Measurements from ENCODE around the gene GTSF1L.
A peak's percentile ranks its signal among the peaks of the same experiment; 100 is the strongest.
"Not testable (repeated sequence)": the region's sequence is repeated elsewhere in the genome, so short reads cannot be mapped to it uniquely, and the experiment has no call there.

Gene GTSF1L

GRCh38 chr20:43765916-43766315 is 39.1 kb upstream of the GTSF1L start:
- TF ChIP-seq CTCF (IDR thresholded peaks at IDR 0.05; ENCODE audit: extremely low read depth, missing control alignments): no peak
- DNase-seq (ENCODE audit: low spot score): no peak

- no peak for DNase-seq (ENCODE audit: low spot score)
- no peak for TF ChIP-seq CTCF (IDR thresholded peaks at IDR 0.05; ENCODE audit: extremely low read depth, missing control alignments)
Measured at GRCh38 chr20:43762911-43763310, 36.1 kb upstream of the GTSF1L start.

- no peak for DNase-seq (ENCODE audit: low spot score)
- TF ChIP-seq CTCF (IDR thresholded peaks at IDR 0.05; ENCODE audit: extremely low read depth, missing control alignments): no peak
Measured at GRCh38 chr20:43761386-43762340, 34.9 kb upstream of the GTSF1L start.

GRCh38 chr20:43757888-43758287 is 31.1 kb upstream of the GTSF1L start:
- DNase-seq (ENCODE audit: low spot score): not testable (repeated sequence)

- DNase-seq (ENCODE audit: low spot score): no peak
- TF ChIP-seq CTCF (IDR thresholded peaks at IDR 0.05; ENCODE audit: extremely low read depth, missing control alignments): no peak
Measured at GRCh38 chr20:43755851-43756250, 29.0 kb upstream of the GTSF1L start.

- TF ChIP-seq CTCF (IDR thresholded peaks at IDR 0.05; ENCODE audit: extremely low read depth, missing control alignments): no peak
- no peak for DNase-seq (ENCODE audit: low spot score)
Measured at GRCh38 chr20:43755390-43755789, 28.6 kb upstream of the GTSF1L start.

GRCh38 chr20:43752561-43753301 is 25.9 kb upstream of the GTSF1L start:
- DNase-seq (ENCODE audit: low spot score): peak; percentile 70
- TF ChIP-seq CTCF (IDR thresholded peaks at IDR 0.05; ENCODE audit: extremely low read depth, missing control alignments): no peak

Measured in GM20000 (cell line).